ENCODE results near the gene SLC44A5.
"Not testable (repeated sequence)": the region's sequence is repeated elsewhere in the genome, so short reads cannot be mapped to it uniquely, and the experiment has no call there.

Gene SLC44A5

GRCh38 chr1:75214017-75214416 is 396.9 kb downstream of the SLC44A5 start:
- Histone ChIP-seq H3K4me3 (ENCODE audit: insufficient read depth, low read depth, low read length) (no peak overlapping the region), H3K36me3 (ENCODE audit: control insufficient read depth, insufficient read depth, low read length) (no peaks in the 10 kb centered on the region), H3K4me1 (ENCODE audit: control insufficient read depth, insufficient read depth, low read length) (no peaks in the 10 kb centered on the region), H3K9me3 (ENCODE audit: control insufficient read depth, low read length) (no peaks in the 10 kb centered on the region), H3K27ac (ENCODE audit: insufficient read depth, low read depth, low read length, poor library complexity, severe bottlenecking) (no peak overlapping the region), H3K27me3 (ENCODE audit: control insufficient read depth, insufficient read depth, low read length, poor library complexity, severe bottlenecking) (no peaks in the 10 kb centered on the region)

- Histone ChIP-seq H3K4me1 (ENCODE audit: control insufficient read depth, insufficient read depth, low read length) (no peaks in the 10 kb centered on the region), H3K9me3 (ENCODE audit: control insufficient read depth, low read length) (no peaks in the 10 kb centered on the region), H3K27me3 (ENCODE audit: control insufficient read depth, insufficient read depth, low read length, poor library complexity, severe bottlenecking) (no peaks in the 10 kb centered on the region), H3K27ac (ENCODE audit: insufficient read depth, low read depth, low read length, poor library complexity, severe bottlenecking) (no peak overlapping the region), H3K4me3 (ENCODE audit: insufficient read depth, low read depth, low read length) (no peak overlapping the region), H3K36me3 (ENCODE audit: control insufficient read depth, insufficient read depth, low read length) (no peaks in the 10 kb centered on the region)
- WGBS, 2 experiments = 100% methylated on average over 1 of the region's 1 CpG; no CpG with 5 or more reads in 1 of the 2 experiments
Measured at GRCh38 chr1:75211648-75212047, 399.3 kb downstream of the SLC44A5 start.

- Histone ChIP-seq H3K36me3 (ENCODE audit: control insufficient read depth, insufficient read depth, low read length) (no peaks in the 10 kb centered on the region), H3K4me3 (ENCODE audit: insufficient read depth, low read depth, low read length) (no peak overlapping the region), H3K4me1 (ENCODE audit: control insufficient read depth, insufficient read depth, low read length) (no peaks in the 10 kb centered on the region), H3K9me3 (ENCODE audit: control insufficient read depth, low read length) (no peaks in the 10 kb centered on the region), H3K27me3 (ENCODE audit: control insufficient read depth, insufficient read depth, low read length, poor library complexity, severe bottlenecking) (no peaks in the 10 kb centered on the region), H3K27ac (ENCODE audit: insufficient read depth, low read depth, low read length, poor library complexity, severe bottlenecking) (no peak overlapping the region)
Measured at GRCh38 chr1:75208862-75209261, 402.1 kb downstream of the SLC44A5 start.

- no peaks in the 10 kb centered on the region for H3K27me3 ChIP-seq (ENCODE audit: control insufficient read depth, insufficient read depth, low read length, poor library complexity, severe bottlenecking)
- no peak overlapping the region for H3K27ac ChIP-seq (ENCODE audit: insufficient read depth, low read depth, low read length, poor library complexity, severe bottlenecking)
- H3K4me1 ChIP-seq (ENCODE audit: control insufficient read depth, insufficient read depth, low read length) = no peaks in the 10 kb centered on the region
- WGBS, 2 experiments = 31 to 46% methylated on average over 4 to 7 of the region's 8 CpGs
- H3K9me3 ChIP-seq (ENCODE audit: control insufficient read depth, low read length) = no peaks in the 10 kb centered on the region
- H3K4me3 ChIP-seq (ENCODE audit: insufficient read depth, low read depth, low read length) = no peak overlapping the region
- no peaks in the 10 kb centered on the region for H3K36me3 ChIP-seq (ENCODE audit: control insufficient read depth, insufficient read depth, low read length)
Measured at GRCh38 chr1:75203415-75204277, 407.3 kb downstream of the SLC44A5 start.

- H3K9me3 ChIP-seq (ENCODE audit: control insufficient read depth, low read length) = no peaks in the 10 kb centered on the region
- H3K36me3 ChIP-seq (ENCODE audit: control insufficient read depth, insufficient read depth, low read length) = no peaks in the 10 kb centered on the region
- WGBS, 2 experiments = 95 to 100% methylated on average over 4 of the region's 4 CpGs
- H3K27ac ChIP-seq (ENCODE audit: insufficient read depth, low read depth, low read length, poor library complexity, severe bottlenecking) = no peak overlapping the region
- H3K4me3 ChIP-seq (ENCODE audit: insufficient read depth, low read depth, low read length) = no peak overlapping the region
- no peaks in the 10 kb centered on the region for H3K27me3 ChIP-seq (ENCODE audit: control insufficient read depth, insufficient read depth, low read length, poor library complexity, severe bottlenecking)
- H3K4me1 ChIP-seq (ENCODE audit: control insufficient read depth, insufficient read depth, low read length) = no peaks in the 10 kb centered on the region
Measured at GRCh38 chr1:75202751-75203150, 408.2 kb downstream of the SLC44A5 start.

- WGBS, 2 experiments = 100% methylated on average over 1 of the region's 1 CpG; no CpG with 5 or more reads in 1 of the 2 experiments
- no peaks in the 10 kb centered on the region for H3K27me3 ChIP-seq (ENCODE audit: control insufficient read depth, insufficient read depth, low read length, poor library complexity, severe bottlenecking)
- no peaks in the 10 kb centered on the region for H3K36me3 ChIP-seq (ENCODE audit: control insufficient read depth, insufficient read depth, low read length)
- no peak overlapping the region for H3K27ac ChIP-seq (ENCODE audit: insufficient read depth, low read depth, low read length, poor library complexity, severe bottlenecking)
- no peaks in the 10 kb centered on the region for H3K4me1 ChIP-seq (ENCODE audit: control insufficient read depth, insufficient read depth, low read length)
- H3K9me3 ChIP-seq (ENCODE audit: control insufficient read depth, low read length) = no peaks in the 10 kb centered on the region
- no peak overlapping the region for H3K4me3 ChIP-seq (ENCODE audit: insufficient read depth, low read depth, low read length)
Measured at GRCh38 chr1:75198761-75199160, 412.2 kb downstream of the SLC44A5 start.

- Histone ChIP-seq H3K4me3 (ENCODE audit: insufficient read depth, low read depth, low read length) (no peak overlapping the region), H3K27ac (ENCODE audit: insufficient read depth, low read depth, low read length, poor library complexity, severe bottlenecking) (no peak overlapping the region), H3K36me3 (ENCODE audit: control insufficient read depth, insufficient read depth, low read length) (no peaks in the 10 kb centered on the region), H3K4me1 (ENCODE audit: control insufficient read depth, insufficient read depth, low read length) (no peaks in the 10 kb centered on the region), H3K9me3 (ENCODE audit: control insufficient read depth, low read length) (no peaks in the 10 kb centered on the region), H3K27me3 (ENCODE audit: control insufficient read depth, insufficient read depth, low read length, poor library complexity, severe bottlenecking) (no peaks in the 10 kb centered on the region)
- WGBS, 2 experiments = 94 to 100% methylated on average over 1 of the region's 1 CpG
Measured at GRCh38 chr1:75198163-75198562, 412.8 kb downstream of the SLC44A5 start.

GRCh38 chr1:75188892-75189291 is 422.0 kb downstream of the SLC44A5 start:
- H3K4me1 ChIP-seq (ENCODE audit: control insufficient read depth, insufficient read depth, low read length) = no peaks in the 10 kb centered on the region
- no peak overlapping the region for H3K27ac ChIP-seq (ENCODE audit: insufficient read depth, low read depth, low read length, poor library complexity, severe bottlenecking)
- no peaks in the 10 kb centered on the region for H3K9me3 ChIP-seq (ENCODE audit: control insufficient read depth, low read length)
- H3K4me3 ChIP-seq (ENCODE audit: insufficient read depth, low read depth, low read length) = no peak overlapping the region
- no peaks in the 10 kb centered on the region for H3K36me3 ChIP-seq (ENCODE audit: control insufficient read depth, insufficient read depth, low read length)
- no peaks in the 10 kb centered on the region for H3K27me3 ChIP-seq (ENCODE audit: control insufficient read depth, insufficient read depth, low read length, poor library complexity, severe bottlenecking)
- WGBS, 2 experiments = 92 to 95% methylated on average over 1 of the region's 1 CpG

- not testable (repeated sequence) for H3K27ac ChIP-seq (ENCODE audit: insufficient read depth, low read depth, low read length, poor library complexity, severe bottlenecking); H3K36me3 ChIP-seq (ENCODE audit: control insufficient read depth, insufficient read depth, low read length); H3K9me3 ChIP-seq (ENCODE audit: control insufficient read depth, low read length); H3K27me3 ChIP-seq (ENCODE audit: control insufficient read depth, insufficient read depth, low read length, poor library complexity, severe bottlenecking); H3K4me3 ChIP-seq (ENCODE audit: insufficient read depth, low read depth, low read length); H3K4me1 ChIP-seq (ENCODE audit: control insufficient read depth, insufficient read depth, low read length)
- WGBS, 2 experiments = 93 to 94% methylated on average over 13 of the region's 13 CpGs
Measured at GRCh38 chr1:75181214-75181955, 429.5 kb downstream of the SLC44A5 start.

- H3K27ac ChIP-seq (ENCODE audit: insufficient read depth, low read depth, low read length, poor library complexity, severe bottlenecking) = no peak overlapping the region
- H3K27me3 ChIP-seq (ENCODE audit: control insufficient read depth, insufficient read depth, low read length, poor library complexity, severe bottlenecking) = no peaks in the 10 kb centered on the region
- H3K4me3 ChIP-seq (ENCODE audit: insufficient read depth, low read depth, low read length) = no peak overlapping the region
- no peaks in the 10 kb centered on the region for H3K36me3 ChIP-seq (ENCODE audit: control insufficient read depth, insufficient read depth, low read length)
- no peaks in the 10 kb centered on the region for H3K9me3 ChIP-seq (ENCODE audit: control insufficient read depth, low read length)
- WGBS, 2 experiments = 84 to 90% methylated on average over 2 of the region's 2 CpGs
- no peaks in the 10 kb centered on the region for H3K4me1 ChIP-seq (ENCODE audit: control insufficient read depth, insufficient read depth, low read length)
Measured at GRCh38 chr1:75174031-75174760, 436.7 kb downstream of the SLC44A5 start.
